Renal pelvis (tissue), 4 donors: Measurements from ENCODE around the gene EGFLAM. TPM values are rescaled to one million over a fixed set of nuclear protein-coding genes. Genes with fewer than 3 reads are reported as not detected.

ENCODE experiments used
- DNase-seq: peaks from one replicate; pipeline ENCODE4 v3.0.0-alpha.2; 2013
- polyA plus RNA-seq, 3 donors: library from polyadenylated mRNA; unstranded; fragments of 120-200 nt; gene quantifications; one replicate each; pipeline ENCODE4 v1.2.1, GENCODE V29; 2013; ENCODE audit not compliant: insufficient read length in 3 of 3

The EGFLAM gene
- polyA plus RNA-seq, 3 donors: 8.5 to 10.6 (median 8.8) TPM

DNA sequence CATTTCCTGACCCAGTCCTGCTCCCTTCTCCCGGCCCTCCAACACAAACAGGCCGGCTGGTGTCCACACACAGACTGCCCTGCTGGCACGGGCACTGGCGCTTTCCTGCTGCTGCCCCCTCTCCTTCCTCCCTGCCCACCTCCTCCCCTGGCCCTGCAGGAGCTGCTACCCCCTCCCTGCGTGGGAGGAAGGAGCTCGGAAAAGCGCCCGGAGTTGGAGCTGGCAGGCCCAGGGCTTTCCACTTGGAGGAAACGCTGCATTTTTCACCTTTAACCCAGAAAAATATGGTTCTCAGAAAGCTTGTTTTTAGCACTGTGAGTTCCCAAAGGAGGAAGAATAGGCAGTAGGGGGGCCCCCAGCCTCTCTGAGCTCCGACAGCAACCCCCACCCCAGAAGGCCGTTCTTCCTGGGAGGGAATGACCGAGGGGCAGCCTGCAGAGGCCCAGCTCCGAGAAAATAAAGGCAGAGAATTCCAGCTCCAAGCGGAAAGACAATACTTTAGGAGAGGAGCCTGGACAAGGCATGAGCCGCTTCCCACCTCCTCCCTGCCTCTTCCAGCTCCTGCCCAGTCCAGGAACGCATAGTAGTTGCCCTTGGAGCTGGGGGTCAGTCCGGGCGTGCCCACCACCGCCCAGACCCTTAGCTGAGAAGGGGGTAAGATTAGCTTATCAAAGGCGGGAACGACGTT lies 209.1 kb downstream of the EGFLAM start:
- DNase-seq: peak; percentile 79

DNA sequence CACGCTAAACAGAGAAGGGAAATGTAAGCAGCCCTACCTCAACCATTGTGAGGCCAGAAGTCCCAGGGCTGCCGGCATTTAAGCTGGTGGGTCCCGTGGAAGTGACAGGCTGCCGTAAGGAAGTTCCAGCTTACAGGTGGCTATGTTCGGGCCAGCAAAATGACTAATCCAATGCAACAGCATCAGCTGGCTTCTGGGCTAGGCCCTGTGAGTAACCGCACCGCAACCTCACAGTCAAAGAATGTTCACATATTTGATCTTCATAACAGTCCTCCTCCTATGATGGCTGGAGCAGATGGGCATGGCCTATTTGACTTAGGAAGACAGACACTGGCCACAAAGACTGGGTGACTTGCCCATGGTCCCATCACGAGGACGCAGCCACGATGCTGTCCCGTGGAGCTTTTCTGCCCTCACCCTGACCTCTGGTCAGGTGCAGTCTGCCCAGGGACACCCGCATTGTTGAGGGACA lies 209.9 kb downstream of the EGFLAM start:
- no peak for DNase-seq

DNA sequence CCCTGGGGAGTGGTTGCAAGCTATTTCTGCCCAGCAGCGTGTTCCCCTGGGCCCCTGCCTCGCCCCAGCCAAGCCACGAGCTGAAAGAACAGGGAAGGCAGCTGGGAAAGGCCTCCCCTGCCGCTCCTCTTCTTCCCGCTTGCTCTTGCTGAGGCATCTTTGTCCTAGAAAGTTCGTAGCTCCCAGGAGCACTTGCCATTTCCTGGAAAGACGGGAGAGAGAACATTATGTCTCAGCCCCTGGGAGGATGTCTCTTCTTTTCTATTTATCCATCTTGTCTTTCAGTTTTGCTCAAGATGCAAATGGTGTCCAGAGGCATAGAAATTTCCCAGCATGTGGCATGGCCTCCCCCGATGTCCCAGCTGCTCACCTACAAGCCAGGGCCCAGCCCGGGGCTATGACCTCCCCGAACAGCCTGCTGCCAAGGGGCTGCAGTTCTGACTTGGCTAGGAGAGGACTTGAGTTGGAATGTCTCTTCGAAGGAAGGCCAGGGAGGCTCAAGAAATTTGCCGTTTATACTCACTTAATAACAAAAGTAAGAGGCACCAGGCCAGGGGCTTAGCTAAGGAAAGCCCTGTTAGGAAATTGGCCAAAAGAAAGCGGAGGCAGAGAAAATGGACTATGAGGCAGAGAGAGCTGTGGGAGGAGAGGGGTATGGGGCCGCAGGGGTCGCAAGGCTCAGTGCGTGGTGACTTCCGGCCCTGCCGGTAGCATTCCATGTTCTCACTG lies 210.8 kb downstream of the EGFLAM start:
- DNase-seq: no peak

DNA sequence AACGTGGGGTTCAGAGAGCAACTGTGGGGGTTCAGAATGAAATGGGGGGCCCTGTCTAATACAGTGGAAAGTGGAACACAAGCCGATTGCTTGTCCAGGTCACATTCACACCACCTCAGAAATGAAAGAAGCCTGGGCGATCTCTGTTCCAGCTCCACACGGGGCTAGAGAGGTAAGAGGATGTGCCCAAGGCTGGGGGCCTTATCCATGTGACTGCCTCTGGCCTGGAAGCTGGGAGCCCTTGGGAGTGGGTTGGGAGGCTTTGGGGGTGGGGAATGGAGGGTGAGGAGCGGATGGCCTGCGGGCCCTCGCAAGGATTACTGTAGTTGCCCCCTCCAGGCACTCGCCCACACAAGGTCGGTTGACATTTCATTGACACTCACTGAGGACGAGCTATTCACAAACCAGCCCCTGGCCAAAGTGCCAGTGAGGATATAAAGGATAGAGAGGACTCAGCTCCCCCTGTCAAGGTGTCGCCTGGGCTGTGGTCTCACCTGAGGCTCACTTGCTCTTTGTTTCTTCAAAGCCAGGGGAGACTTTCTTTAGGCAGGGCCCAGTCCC lies 211.4 kb downstream of the EGFLAM start:
- DNase-seq: no peak

DNA sequence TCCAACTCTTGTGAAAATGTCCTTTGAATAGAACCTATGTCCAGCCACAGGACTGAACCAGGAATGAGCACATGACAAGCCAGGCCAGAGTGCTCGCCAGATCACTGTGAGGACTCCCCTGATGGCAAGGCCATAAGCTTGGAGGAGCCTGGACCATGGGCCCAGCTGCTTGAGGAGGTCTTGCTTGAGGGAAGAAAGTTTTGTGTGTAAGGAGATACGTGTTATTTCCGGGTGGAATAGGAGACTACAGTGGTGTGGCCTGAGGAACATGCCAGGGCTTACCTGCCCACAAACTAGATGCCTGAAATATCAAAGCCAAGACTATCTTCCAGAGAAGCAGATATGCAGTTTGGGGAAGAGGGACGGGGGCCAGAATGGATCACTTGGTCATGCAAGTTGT lies 213.3 kb downstream of the EGFLAM start:
- DNase-seq: no peak

DNA sequence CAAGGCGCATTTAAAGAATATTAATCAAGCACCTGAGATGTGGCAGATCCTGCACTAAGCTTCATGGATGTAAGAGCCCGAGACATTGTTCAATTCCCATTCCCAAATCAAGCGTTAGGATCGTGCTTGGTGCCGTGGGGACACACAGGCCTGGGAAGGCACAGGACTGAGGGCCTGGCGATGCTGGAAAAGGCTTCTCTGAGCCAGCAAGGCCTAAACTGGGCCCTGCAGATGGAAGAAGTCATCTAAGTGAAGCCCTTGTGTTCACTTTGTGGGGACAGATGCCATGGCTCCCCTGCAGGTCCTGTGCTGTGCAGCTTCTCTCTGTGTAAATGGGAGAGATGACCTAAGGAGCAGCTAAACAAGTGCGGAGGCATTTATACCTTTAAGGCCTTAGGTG lies 214.2 kb downstream of the EGFLAM start:
- no peak for DNase-seq

DNA sequence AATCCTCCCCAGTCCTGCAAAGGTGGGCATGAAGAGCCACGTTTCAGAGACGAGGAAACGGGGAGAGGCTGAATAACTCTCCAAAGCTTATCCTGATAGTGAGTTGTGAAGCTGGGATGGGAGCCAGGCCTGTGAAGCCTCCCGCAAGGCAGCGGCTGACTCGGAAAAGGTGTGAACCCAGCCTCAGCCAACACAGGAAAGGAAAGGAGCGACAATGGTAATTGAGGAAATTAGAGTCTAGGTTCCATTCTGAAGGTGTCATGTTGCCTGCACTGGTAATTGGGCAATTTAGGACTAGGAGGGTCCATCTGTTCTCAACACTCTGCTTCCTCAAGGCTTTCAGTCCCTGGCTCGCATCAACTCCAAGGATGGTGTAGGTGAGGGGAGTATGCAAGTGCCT lies 214.6 kb downstream of the EGFLAM start:
- DNase-seq: no peak

DNA sequence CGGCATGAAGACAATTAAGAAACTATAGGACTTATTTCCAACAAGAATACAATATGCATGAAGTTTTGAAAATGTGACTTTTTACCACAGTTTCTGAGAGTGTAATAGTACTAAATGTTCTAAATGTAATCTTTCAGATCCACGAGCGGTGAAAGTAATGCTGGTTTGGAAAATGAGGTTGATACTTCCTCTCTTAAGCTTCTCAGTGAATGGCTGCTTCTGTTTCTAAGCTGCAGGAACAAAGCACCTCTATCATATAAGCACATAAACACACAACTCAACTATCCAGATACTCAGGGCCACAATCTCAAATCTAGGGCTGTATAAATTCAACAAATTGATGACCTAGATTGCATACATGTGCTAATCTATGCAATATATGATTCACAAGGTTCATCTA lies 219.8 kb downstream of the EGFLAM start:
- DNase-seq: no peak

DNA sequence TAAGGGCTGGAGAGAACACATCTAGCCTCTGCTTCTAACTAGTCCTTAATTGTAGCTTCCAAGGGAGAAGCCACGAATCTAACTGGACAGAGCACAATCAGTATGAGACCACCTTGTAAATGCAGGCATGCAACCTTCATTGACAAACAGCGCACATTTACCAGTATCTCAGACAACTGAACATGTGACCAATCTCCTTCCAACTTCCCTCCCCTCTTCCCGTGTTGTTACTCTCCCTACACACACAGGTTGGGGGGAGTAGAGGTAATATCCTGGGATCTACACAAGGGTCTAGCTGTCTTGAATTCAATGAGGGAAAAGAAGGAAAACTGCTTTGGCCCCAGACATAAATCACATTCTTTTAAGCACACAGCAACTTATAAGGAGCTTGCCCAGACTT lies 220.5 kb downstream of the EGFLAM start:
- DNase-seq: no peak

DNA sequence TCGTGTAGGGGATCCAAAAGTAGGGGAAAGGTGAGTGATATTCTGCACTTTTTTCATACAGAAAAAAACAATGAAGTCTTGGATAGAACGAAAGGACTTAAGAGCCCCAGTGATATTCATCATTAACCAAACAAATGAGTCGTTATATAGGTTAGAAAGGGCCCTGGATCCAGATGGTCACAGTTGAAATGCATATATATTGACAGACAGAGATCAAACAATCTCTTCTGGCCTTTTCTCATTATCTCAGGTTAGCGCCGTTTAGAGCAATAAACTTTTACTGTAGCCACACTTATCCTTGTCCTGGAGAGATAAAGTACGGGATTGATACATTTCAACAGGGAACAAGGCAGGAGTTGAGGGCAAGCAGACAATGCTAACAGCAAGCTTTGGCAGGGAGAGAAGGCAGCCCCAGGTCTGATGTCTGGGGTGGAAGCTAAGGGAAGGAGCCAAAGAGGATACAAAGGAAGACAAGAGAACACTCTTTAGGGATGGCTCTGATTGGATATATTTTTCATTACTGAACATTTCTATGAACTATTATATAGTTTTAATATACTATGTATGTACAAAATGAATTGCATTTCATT lies 221.1 kb downstream of the EGFLAM start:
- DNase-seq: no peak

DNA sequence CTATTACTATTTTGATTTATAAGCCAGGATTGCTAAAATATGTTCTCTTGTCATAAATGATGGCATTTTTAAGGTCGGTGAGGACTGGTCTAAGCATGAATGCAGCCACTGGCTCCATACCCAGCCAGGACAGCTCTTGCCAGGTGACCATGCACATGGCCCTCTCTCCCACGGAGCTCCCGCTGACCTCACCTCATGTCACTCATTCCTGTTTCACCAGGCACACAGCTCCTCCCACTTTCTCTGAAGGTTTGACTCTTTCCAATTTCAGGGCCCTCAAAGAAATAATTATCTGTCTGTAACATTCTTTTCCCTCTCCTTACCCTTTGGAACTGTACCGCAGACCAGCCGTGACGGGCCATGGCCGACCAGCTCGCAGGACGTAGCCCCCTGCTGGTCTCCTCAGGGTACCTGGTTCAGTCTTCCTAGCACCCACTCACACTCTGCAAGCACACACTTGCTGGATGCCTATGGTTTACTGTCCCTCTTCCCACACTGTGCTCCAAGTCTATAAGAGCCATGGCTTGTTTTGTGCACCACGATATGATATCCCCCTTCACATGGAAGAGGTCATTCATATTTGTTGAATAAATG lies 225.5 kb downstream of the EGFLAM start:
- DNase-seq: no peak

DNA sequence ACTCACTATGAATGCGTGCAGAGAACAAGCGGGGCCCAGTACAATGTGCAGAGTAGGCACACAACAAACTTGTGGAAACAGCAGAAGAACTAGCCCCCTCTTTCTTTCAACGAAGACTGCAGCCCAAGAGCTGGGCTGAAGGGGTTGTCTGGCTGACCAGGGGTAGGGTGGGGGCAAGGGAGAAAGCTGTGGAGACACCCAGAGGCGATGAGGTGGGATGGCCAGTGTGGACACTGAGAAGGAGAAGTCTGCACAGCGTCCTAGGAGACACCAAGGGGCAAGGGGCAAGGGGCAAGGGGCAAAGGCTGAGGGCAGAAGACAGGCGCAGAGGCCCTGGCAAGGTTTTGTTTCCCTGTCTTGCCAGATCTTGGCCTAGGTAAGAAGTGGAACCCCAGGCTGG lies 235.8 kb downstream of the EGFLAM start:
- no peak for DNase-seq

DNA sequence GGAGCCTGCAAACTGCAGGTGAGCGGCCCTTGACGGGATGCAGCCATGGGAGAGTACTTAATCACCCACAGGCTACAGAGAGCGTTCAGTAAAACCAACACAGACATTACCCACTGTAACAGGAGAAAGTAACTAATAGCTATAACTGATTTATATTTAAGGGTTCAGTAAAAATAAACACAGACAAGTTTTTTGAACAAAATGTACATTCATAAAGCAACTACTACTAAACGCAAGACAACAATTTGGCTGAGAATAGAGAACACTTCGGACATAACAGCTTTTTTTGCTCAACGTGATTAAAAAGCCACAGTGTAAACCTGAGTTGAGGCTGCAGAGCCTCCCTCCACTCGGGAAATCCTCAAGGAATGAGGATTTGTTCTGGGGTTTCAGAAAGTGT lies 236.4 kb downstream of the EGFLAM start:
- peak; percentile 31 for DNase-seq

DNA sequence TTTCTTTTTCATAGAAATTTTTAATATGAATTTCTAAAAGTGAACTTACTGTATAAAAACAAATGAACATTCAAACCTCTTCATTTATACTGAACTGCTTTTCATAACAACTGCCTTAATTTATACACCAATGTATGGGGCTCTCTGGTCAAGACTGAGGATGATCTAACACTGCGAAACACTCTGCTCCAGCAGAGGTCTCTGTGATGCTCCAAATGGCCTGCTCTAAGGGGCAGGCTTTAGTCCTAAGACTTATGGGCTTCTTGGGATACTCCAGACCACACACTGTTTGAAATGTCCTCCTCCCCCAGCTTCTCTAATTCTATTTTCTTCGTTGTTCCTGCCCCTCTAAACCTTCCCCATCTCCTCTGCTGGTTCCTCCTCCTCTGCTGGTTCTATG lies 239.6 kb downstream of the EGFLAM start:
- no peak for DNase-seq

DNA sequence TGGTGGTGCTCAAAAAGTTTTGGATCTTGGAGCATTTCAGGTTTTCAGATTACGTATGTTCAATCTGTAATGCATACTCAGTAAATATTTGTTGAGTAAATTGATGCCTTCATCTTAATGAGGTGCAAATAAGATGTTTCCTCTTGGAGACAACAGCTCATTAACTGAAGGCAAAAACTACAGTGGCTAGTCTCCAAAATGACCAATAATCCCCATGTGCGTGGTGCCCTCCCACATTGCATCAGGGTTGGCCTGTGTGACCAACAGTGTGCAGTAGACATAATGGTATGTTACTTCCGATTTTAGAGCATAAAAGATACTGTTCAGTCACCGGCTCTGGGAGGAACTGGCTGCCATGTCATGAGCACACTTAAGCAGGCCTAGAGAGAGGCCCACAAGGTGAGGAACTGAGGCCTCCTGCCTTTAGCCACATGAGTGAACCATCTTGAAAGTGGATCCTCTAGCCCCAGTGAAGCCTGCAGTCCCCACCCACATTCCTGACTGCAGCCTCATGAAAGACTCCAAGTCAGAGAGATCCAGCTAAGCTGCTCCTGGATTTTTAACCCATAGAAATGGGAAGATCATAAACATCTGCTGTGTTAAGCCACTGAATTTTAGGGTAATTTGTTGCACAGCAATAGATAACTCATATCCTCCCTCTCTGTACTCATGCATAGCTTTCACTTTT lies 242.4 kb downstream of the EGFLAM start:
- DNase-seq: no peak

DNA sequence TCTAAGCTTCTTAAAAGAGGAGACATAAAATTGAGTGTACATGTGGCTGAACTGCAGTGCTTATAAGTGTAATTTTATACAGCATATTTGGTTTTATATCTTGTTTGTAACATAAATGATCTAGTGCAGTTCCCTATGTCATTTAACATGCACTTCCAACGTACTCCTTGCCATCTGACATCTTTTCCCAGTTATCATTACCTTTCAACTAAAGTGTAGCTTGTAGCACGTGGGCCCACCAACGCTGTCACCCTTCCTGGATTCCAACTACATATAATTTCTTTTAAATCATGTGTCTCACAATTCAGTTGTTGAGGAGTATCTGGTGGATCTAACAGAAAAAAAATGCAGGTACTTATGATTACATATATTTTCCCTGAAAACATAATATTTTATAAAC lies 247.9 kb downstream of the EGFLAM start:
- DNase-seq: no peak

DNA sequence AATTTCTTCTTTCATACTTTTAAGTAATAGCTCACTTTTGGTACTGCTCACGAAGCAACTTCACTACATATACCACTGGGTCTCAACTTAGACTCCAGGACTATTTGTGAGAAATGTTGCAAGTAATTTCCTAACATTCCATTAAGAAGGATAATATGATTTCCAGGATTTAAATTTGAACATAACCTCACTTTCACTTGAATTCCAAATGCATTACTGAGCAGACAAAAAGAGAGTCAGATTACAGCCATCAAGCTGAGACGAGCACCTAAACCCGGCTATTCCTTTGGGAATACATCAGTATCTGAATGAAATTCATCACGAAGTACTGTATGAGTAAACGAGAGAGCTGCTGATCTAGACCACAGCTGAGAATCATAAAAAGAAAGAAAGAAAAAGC lies 250.8 kb downstream of the EGFLAM start:
- DNase-seq: no peak
